Hepatocyte (in vitro differentiated cells): Measurements from ENCODE around the gene OR11G2.

Experiments
- EZH2 ChIP-seq: fragments of 200-600 bp; sonication (generic); IDR thresholded peaks from 2 replicates; pipeline ENCODE4 v1.6.1; 2016; ENCODE audit warnings: antibody characterized with exemption, mild to moderate bottlenecking, borderline replicate concordance
- EZH2phosphoT487 ChIP-seq: fragments of 200-600 bp; sonication (generic); IDR thresholded peaks from one replicate; pipeline ENCODE4 v1.6.1; 2018; ENCODE audit warnings: antibody characterized with exemption, mild to moderate bottlenecking, low read depth, moderate library complexity; ENCODE audit not compliant: unreplicated experiment, severe bottlenecking
- TF ChIP-seq, protein P1 (sequence below): fragments of 200-600 bp; sonication (generic); IDR thresholded peaks from 2 replicates; pipeline ENCODE4 v1.5.1; 2016; ENCODE audit warnings: antibody characterized with exemption, mild to moderate bottlenecking; ENCODE audit not compliant: poor library complexity

DNA sequence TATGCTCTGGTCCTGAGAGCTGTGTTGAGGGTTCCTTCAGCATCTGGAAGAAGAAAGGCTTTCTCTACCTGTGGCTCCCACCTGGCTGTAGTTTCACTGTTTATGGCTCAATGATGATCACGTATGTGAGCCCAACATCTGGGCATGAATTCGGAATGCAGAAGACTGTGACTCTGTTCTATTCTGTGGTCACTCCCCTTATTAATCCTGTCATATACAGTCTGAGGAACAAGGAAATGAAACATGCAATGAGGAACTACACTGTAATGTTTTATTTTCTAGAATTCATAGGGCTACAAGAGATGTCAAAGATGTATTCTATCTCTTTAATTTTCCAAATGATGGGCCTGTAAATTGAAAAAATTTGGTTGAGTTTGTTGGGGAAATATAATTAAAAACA is 10.8 kb upstream of the OR11G2 start:
- TF ChIP-seq, protein P1, sequence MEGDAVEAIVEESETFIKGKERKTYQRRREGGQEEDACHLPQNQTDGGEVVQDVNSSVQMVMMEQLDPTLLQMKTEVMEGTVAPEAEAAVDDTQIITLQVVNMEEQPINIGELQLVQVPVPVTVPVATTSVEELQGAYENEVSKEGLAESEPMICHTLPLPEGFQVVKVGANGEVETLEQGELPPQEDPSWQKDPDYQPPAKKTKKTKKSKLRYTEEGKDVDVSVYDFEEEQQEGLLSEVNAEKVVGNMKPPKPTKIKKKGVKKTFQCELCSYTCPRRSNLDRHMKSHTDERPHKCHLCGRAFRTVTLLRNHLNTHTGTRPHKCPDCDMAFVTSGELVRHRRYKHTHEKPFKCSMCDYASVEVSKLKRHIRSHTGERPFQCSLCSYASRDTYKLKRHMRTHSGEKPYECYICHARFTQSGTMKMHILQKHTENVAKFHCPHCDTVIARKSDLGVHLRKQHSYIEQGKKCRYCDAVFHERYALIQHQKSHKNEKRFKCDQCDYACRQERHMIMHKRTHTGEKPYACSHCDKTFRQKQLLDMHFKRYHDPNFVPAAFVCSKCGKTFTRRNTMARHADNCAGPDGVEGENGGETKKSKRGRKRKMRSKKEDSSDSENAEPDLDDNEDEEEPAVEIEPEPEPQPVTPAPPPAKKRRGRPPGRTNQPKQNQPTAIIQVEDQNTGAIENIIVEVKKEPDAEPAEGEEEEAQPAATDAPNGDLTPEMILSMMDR: no peak
- no peak for TF ChIP-seq EZH2phosphoT487
- no peak for TF ChIP-seq EZH2
